K562 (cell line): ENCODE results near the gene ASIC1.

Source experiments
- CTCF ChIP-seq, 3 experiments: IDR thresholded peaks in 2 of 3; conservative IDR thresholded peaks in 1 of 3; 2 replicates each; pipeline ENCODE4 v1.5.1; 2011 to 2012; ENCODE audit warnings: low read length in 3 of 3, mild to moderate bottlenecking in 3 of 3, control low read depth in 2 of 3, improper control_type of control experiment in 1 of 3, inconsistent platforms in 1 of 3, low read depth in 1 of 3, mixed read lengths in 1 of 3, moderate library complexity in 1 of 3; ENCODE audit not compliant: insufficient read depth in 2 of 3
- ETV6 ChIP-seq, 3 experiments: fragments of 150-350 bp in 1 of 3; sonication (generic) in 1 of 3; formaldehyde crosslinking in 1 of 3; IDR thresholded peaks; 2 replicates each; pipeline versions ENCODE4 v1.6.1 to v1.8.0; 2014 to 2022; ENCODE audit warnings: borderline replicate concordance in 2 of 3, low read depth in 2 of 3, antibody characterized with exemption in 1 of 3, low read length in 1 of 3, mild to moderate bottlenecking in 1 of 3, missing genetic modification reagents in 1 of 3
- FOXK1 ChIP-seq: sonication (generic); formaldehyde crosslinking; IDR thresholded peaks from 2 replicates; pipeline ENCODE4 v1.8.0; 2022; ENCODE audit warnings: missing genetic modification reagents, mild to moderate bottlenecking, borderline replicate concordance
- MBD2 ChIP-seq: sonication (generic); IDR thresholded peaks from 2 replicates; pipeline ENCODE4 v1.6.1; 2016; ENCODE audit warnings: low read depth, borderline replicate concordance
- SRF ChIP-seq, 2 experiments: fragments of 250-450, 450-650 bp in 1 of 2; sonication (Bioruptor Pico) in 1 of 2; sonication (generic) in 1 of 2; formaldehyde crosslinking; IDR thresholded peaks; 2 replicates each; pipeline versions ENCODE4 v1.5.0 to v1.5.1; 2020 to 2022; ENCODE audit warnings: mild to moderate bottlenecking in 1 of 2, missing genetic modification reagents in 1 of 2
- TFE3 ChIP-seq: fragments of 450-650 bp; formaldehyde crosslinking; IDR thresholded peaks from 2 replicates; pipeline ENCODE4 v1.4.0; 2020; ENCODE audit warnings: mild to moderate bottlenecking, mixed read lengths

DNA sequence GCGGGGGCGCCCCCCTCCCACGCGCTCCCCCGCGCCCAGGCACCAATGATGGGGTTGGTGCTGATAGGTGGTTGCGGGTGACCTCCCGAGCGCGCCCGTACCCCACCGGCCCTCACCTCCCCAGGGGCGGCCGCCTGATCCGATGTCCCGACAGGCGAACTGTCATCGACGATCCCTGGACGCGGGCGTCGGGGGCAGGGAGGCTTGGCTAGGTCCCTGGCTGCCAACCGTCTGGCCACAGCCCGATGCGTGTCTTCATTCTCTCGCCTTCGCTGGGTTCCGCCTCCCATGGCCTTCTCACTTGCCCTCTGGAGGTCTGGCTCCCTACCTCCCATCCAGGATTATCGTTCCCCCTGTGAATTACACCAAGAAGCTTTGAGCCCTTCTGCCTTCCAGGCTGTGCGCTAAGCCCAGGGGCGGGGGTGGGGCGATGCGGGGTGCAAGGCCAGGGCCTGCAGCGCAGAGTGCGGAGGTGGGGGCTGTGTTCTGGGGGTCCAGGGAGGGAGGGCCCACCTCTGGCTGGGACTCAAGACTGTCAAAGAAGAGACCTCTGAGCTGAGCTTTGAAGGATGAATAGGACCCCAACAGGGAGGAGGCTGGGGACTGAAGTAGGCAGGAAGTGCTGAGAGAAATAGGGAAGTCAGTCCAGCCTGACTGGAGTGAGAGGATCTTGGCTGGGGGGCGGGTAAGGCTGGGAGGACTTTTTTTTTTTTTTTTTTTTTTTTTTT is 24.4 kb upstream of the ASIC1 start:
- no peak for TF ChIP-seq CTCF (IDR thresholded peaks at IDR 0.05 in 2 of 3, conservative IDR thresholded peaks at IDR 0.05 in 1 of 3; ENCODE audit: insufficient read depth in 2 of 3, low read depth in 1 of 3, low read length in 3 of 3)
- TF ChIP-seq SRF (CRISPR knock-in tag; IDR thresholded peaks at IDR 0.05), result no peak
- TF ChIP-seq MBD2, result no peak
- TF ChIP-seq TFE3 (CRISPR knock-in tag), result no peak
- no peak for TF ChIP-seq ETV6 (IDR thresholded peaks at IDR 0.05; ENCODE audit: borderline replicate concordance in 1 of 2, low read depth in 2 of 2, low read length in 1 of 2)
- TF ChIP-seq ETV6 (CRISPR knock-in tag; IDR thresholded peaks at IDR 0.05; ENCODE audit: borderline replicate concordance), result no peak
- no peak for TF ChIP-seq FOXK1 (CRISPR knock-in tag)
